SU-DHL-6 (cell line): ENCODE data around the gene JPT1.

Experiments
- H2AFZ ChIP-seq: fragments of 200-600 bp; sonication (generic); 2 replicates; pipeline ENCODE4 v1.6.1; 2014; ENCODE audit warnings: low read depth, mild to moderate bottlenecking, moderate library complexity, mixed read lengths, antibody characterized with exemption, low read length; ENCODE audit not compliant: severe bottlenecking
- H3F3A ChIP-seq: fragments of 200-600 bp; shearing (Covaris generic); 2 replicates; pipeline ENCODE4 v1.6.0; 2016; ENCODE audit warnings: antibody characterized with exemption, mild to moderate bottlenecking; ENCODE audit not compliant: insufficient read depth
- H3K27ac ChIP-seq: fragments of 200-600 bp; sonication (generic); 2 replicates; pipeline ENCODE4 v1.5.1; 2016; ENCODE audit warnings: low read depth, mild to moderate bottlenecking, low read length, moderate library complexity, mixed read lengths
- H3K27me3 ChIP-seq: fragments of 200-600 bp; sonication (generic), shearing (Covaris generic); 2 replicates; pipeline ENCODE4 v1.6.0; 2014; ENCODE audit warnings: mild to moderate bottlenecking, low read length
- H3K36me3 ChIP-seq: fragments of 200-600 bp; sonication (generic); 2 replicates; pipeline ENCODE4 v1.6.1; 2014; ENCODE audit warnings: mild to moderate bottlenecking, low read length, mixed read lengths
- H3K4me2 ChIP-seq: fragments of 300-600, 200-600 bp; shearing (Covaris generic), sonication (generic); 2 replicates; pipeline ENCODE4 v1.6.0; 2014; ENCODE audit warnings: low read length, low read depth, mild to moderate bottlenecking; ENCODE audit not compliant: poor library complexity, severe bottlenecking
- H3K4me3 ChIP-seq: fragments of 200-600 bp; sonication (generic); 2 replicates; pipeline ENCODE4 v1.5.1; 2014; ENCODE audit warnings: antibody characterized with exemption, low read length, mild to moderate bottlenecking, mixed read lengths; ENCODE audit not compliant: insufficient read depth, poor library complexity, severe bottlenecking
- H3K79me2 ChIP-seq: fragments of 200-600 bp; sonication (generic); 2 replicates; pipeline ENCODE4 v1.6.1; 2014; ENCODE audit warnings: mild to moderate bottlenecking, low read length, moderate library complexity; ENCODE audit not compliant: insufficient read depth
- H3K9ac ChIP-seq: fragments of 200-600 bp; sonication (generic); 2 replicates; pipeline ENCODE4 v1.7.0; 2014; ENCODE audit warnings: mild to moderate bottlenecking, low read length
- H3K9me2 ChIP-seq: fragments of 200-600 bp; sonication (generic); replicated peaks from 2 replicates; pipeline ENCODE4 v1.6.1; 2014; ENCODE audit warnings: low read length; ENCODE audit not compliant: insufficient read depth
- H3K9me3 ChIP-seq: fragments of 200-600 bp; sonication (generic); 2 replicates; pipeline ENCODE4 v1.6.1; 2014; ENCODE audit warnings: low read length, mixed read lengths; ENCODE audit not compliant: insufficient read depth
- H4K20me1 ChIP-seq: fragments of 200-600 bp; sonication (generic); 2 replicates; pipeline ENCODE4 v1.6.1; 2014; ENCODE audit warnings: low read depth, mild to moderate bottlenecking, antibody characterized with exemption, low read length, moderate library complexity, mixed read lengths
- CTCF ChIP-seq: fragments of 200-600 bp; sonication (generic); IDR thresholded peaks from one replicate; pipeline ENCODE4 v1.5.1; 2017; ENCODE audit warnings: antibody characterized with exemption, mild to moderate bottlenecking, low read length, moderate library complexity; ENCODE audit not compliant: insufficient read depth, poor library complexity, severe bottlenecking
- EZH2phosphoT487 ChIP-seq: fragments of 200-600 bp; sonication (generic), shearing (Covaris generic); conservative IDR thresholded peaks from 2 replicates; pipeline ENCODE4 v1.6.1; 2018; ENCODE audit warnings: mild to moderate bottlenecking, antibody characterized with exemption, low read length, moderate library complexity, mixed read lengths

JPT1 gene

GRCh38 chr17:75155191-75155601 is 884 bp upstream of the JPT1 start:
- H3K4me3 ChIP-seq, result no peak overlapping the region
- H4K20me1 ChIP-seq, result no peaks in the 10 kb centered on the region
- TF ChIP-seq CTCF (no peak), EZH2phosphoT487 (no peak)
- no peaks in the 10 kb centered on the region for H3K9me2 ChIP-seq
- peak overlapping the region; percentile 2 for H2AFZ ChIP-seq
- H3K9ac ChIP-seq, result peak overlapping the region; percentile 40
- H3K36me3 ChIP-seq, result no peaks in the 10 kb centered on the region
- peaks cover 41% of the 10 kb centered on the region for H3K79me2 ChIP-seq
- H3F3A ChIP-seq, result peaks cover 10% of the 10 kb centered on the region; the same call in 1 of the 2 replicates
- H3K4me2 ChIP-seq, result peak overlapping the region; percentile 53
- no peaks in the 10 kb centered on the region for H3K27me3 ChIP-seq
- H3K9me3 ChIP-seq, result no peaks in the 10 kb centered on the region
- H3K27ac ChIP-seq, result peak overlapping the region; percentile 70

- peak overlapping the region; percentile 63 for H3K27ac ChIP-seq
- no peaks in the 10 kb centered on the region for H3K9me2 ChIP-seq
- no peaks in the 10 kb centered on the region for H3K9me3 ChIP-seq
- peak overlapping the region; percentile 95 for H3K4me2 ChIP-seq
- TF ChIP-seq CTCF, result no peak
- TF ChIP-seq EZH2phosphoT487, result no peak
- no peaks in the 10 kb centered on the region for H3K27me3 ChIP-seq
- peak overlapping the region; percentile 94 for H3K9ac ChIP-seq
- H3F3A ChIP-seq, result peaks cover 10% of the 10 kb centered on the region; the same call in 1 of the 2 replicates
- H3K4me3 ChIP-seq, result peak overlapping the region; percentile 81
- H4K20me1 ChIP-seq, result 0 out of 2 replicates have a peak, but pooled peaks cover 7% of the 10 kb centered on the region
- no peaks in the 10 kb centered on the region for H3K36me3 ChIP-seq
- peaks cover 55% of the 10 kb centered on the region for H3K79me2 ChIP-seq
- no peak overlapping the region for H2AFZ ChIP-seq
Measured at GRCh38 chr17:75153780-75154194, 525 bp downstream of the JPT1 start.

DNA sequence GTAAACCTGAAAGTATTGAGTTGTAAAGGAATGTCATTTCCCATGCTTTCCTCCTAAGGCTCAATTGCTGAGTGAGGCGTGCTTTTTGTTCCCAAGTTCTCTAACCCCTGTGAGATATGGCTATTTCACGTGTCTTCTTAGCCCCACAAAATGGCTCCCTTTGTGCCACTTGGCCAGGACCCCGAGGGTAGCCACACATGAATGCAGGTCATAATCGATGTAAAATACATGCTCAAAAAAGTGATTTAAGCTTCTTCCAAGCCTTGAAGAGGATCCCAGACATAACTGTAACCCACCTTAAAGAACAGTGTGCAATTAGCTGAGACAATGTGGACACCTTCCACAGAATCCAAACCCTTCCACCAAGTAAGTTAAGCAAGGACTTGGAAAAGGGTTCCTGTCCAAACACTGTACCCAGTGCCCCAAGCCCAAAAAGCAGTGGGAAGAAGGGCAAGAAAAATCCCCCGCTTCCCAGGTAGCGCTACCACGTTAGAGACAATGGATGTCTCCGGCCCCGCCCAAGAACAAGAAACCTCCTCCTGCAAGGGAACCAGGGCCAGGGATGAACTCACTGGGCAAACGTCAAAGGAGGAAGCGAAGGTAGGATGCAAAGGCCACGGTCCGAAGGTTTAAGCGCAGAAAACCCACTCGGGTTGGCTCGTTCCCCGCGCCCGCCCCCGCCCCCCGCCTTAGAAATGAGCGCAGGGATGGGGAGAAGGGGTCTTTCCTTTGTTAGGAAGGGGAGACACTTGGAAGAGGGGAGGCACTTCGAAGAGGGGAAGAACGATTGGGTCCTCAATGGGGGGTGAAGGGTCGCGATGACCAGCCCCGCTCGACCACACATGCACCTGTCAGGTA is 1.2 kb downstream of the JPT1 start:
- no peak for TF ChIP-seq CTCF
- TF ChIP-seq EZH2phosphoT487, result no peak
- no peaks in the 10 kb centered on the region for H3K36me3 ChIP-seq
- H3K27me3 ChIP-seq, result no peaks in the 10 kb centered on the region
- no peaks in the 10 kb centered on the region for H3K9me3 ChIP-seq
- H3K27ac ChIP-seq, result peak overlapping the region; percentile 63
- peaks cover 61% of the 10 kb centered on the region for H3K79me2 ChIP-seq
- no peak overlapping the region for H2AFZ ChIP-seq
- H4K20me1 ChIP-seq, result 0 out of 2 replicates have a peak, but pooled peaks cover 9% of the 10 kb centered on the region
- H3K4me3 ChIP-seq, result peak overlapping the region; percentile 81
- peaks cover 10% of the 10 kb centered on the region; the same call in 1 of the 2 replicates for H3F3A ChIP-seq
- H3K9me2 ChIP-seq, result no peaks in the 10 kb centered on the region
- peak overlapping the region; percentile 94 for H3K9ac ChIP-seq
- peak overlapping the region; percentile 95 for H3K4me2 ChIP-seq
